Measurements from ENCODE around the gene ZBTB32. TPM values are rescaled to one million over a fixed set of nuclear protein-coding genes. Genes with fewer than 3 reads are reported as not detected.

ZBTB32 gene
- total and polyA plus RNA-seq, 2 donors, result 0.09 to 2.0 TPM

GRCh38 chr19:35729763-35730162 lies 25.4 kb downstream of the ZBTB32 start:
- no peak for DNase-seq (ENCODE audit: low read depth in 6 of 9, low spot score in 9 of 9)
- WGBS, result 99% methylated on average over 11 of the region's 11 CpGs
- no peak overlapping the region for H3K27ac ChIP-seq (ENCODE audit: low read depth in 1 of 2, low read length in 1 of 2)
- H3K36me3 ChIP-seq (ENCODE audit: control insufficient read depth in 2 of 2, insufficient read depth in 2 of 2, low read length in 1 of 2), result peaks cover 87 to 100% of the 10 kb centered on the region in 2 donors
- no peak overlapping the region for H3K4me3 ChIP-seq (ENCODE audit: low read length in 2 of 2)
- H3K9me3 ChIP-seq (ENCODE audit: control insufficient read depth in 2 of 2, insufficient read depth in 1 of 2, low read length in 1 of 2), result no peaks in the 10 kb centered on the region
- H3K27me3 ChIP-seq (ENCODE audit: control insufficient read depth in 2 of 2, insufficient read depth in 1 of 2, low read length in 1 of 2), result no peaks in the 10 kb centered on the region
- no peaks in the 10 kb centered on the region for H3K4me1 ChIP-seq (ENCODE audit: control insufficient read depth in 2 of 2, insufficient read depth in 2 of 2, low read length in 2 of 2)

- Histone ChIP-seq H3K9me3 (ENCODE audit: control insufficient read depth in 2 of 2, insufficient read depth in 1 of 2, low read length in 1 of 2) (no peaks in the 10 kb centered on the region), H3K27ac (ENCODE audit: low read depth in 1 of 2, low read length in 1 of 2) (no peak overlapping the region), H3K4me3 (ENCODE audit: low read length in 2 of 2) (no peak overlapping the region), H3K27me3 (ENCODE audit: control insufficient read depth in 2 of 2, insufficient read depth in 1 of 2, low read length in 1 of 2) (no peaks in the 10 kb centered on the region), H3K36me3 (ENCODE audit: control insufficient read depth in 2 of 2, insufficient read depth in 2 of 2, low read length in 1 of 2) (peaks cover 87 to 100% of the 10 kb centered on the region in 2 donors), H3K4me1 (ENCODE audit: control insufficient read depth in 2 of 2, insufficient read depth in 2 of 2, low read length in 2 of 2) (no peaks in the 10 kb centered on the region)
- WGBS, result 98% methylated on average over 18 of the region's 18 CpGs
- no peak for DNase-seq (ENCODE audit: low read depth in 6 of 9, low spot score in 9 of 9)
Observed at GRCh38 chr19:35730326-35730725, 26.0 kb downstream of the ZBTB32 start.

- Histone ChIP-seq H3K4me3 (ENCODE audit: low read length in 2 of 2) (no peak overlapping the region), H3K9me3 (ENCODE audit: control insufficient read depth in 2 of 2, insufficient read depth in 1 of 2, low read length in 1 of 2) (no peaks in the 10 kb centered on the region), H3K4me1 (ENCODE audit: control insufficient read depth in 2 of 2, insufficient read depth in 2 of 2, low read length in 2 of 2) (no peaks in the 10 kb centered on the region), H3K27me3 (ENCODE audit: control insufficient read depth in 2 of 2, insufficient read depth in 1 of 2, low read length in 1 of 2) (no peaks in the 10 kb centered on the region), H3K27ac (ENCODE audit: low read depth in 1 of 2, low read length in 1 of 2) (no peak overlapping the region), H3K36me3 (ENCODE audit: control insufficient read depth in 2 of 2, insufficient read depth in 2 of 2, low read length in 1 of 2) (peaks cover 79 to 96% of the 10 kb centered on the region in 2 donors)
- 94% methylated on average over 9 of the region's 9 CpGs for WGBS
- no peak for DNase-seq (ENCODE audit: low read depth in 6 of 9, low spot score in 9 of 9)
Observed at GRCh38 chr19:35731353-35731752, 27.0 kb downstream of the ZBTB32 start.

- WGBS, result 98% methylated on average over 21 of the region's 21 CpGs
- Histone ChIP-seq H3K9me3 (ENCODE audit: control insufficient read depth in 2 of 2, insufficient read depth in 1 of 2, low read length in 1 of 2) (no peaks in the 10 kb centered on the region), H3K4me1 (ENCODE audit: control insufficient read depth in 2 of 2, insufficient read depth in 2 of 2, low read length in 2 of 2) (peaks cover 0 to under 1% of the 10 kb centered on the region in 2 donors), H3K27me3 (ENCODE audit: control insufficient read depth in 2 of 2, insufficient read depth in 1 of 2, low read length in 1 of 2) (no peaks in the 10 kb centered on the region), H3K27ac (ENCODE audit: low read depth in 1 of 2, low read length in 1 of 2) (no peak overlapping the region), H3K36me3 (ENCODE audit: control insufficient read depth in 2 of 2, insufficient read depth in 2 of 2, low read length in 1 of 2) (peaks cover 80 to 96% of the 10 kb centered on the region in 2 donors), H3K4me3 (ENCODE audit: low read length in 2 of 2) (no peak overlapping the region)
- DNase-seq (ENCODE audit: low read depth in 6 of 9, low spot score in 9 of 9), result no peak
Observed at GRCh38 chr19:35731779-35732405, 27.5 kb downstream of the ZBTB32 start.

- Histone ChIP-seq H3K4me3 (ENCODE audit: low read length in 2 of 2) (no peak overlapping the region), H3K9me3 (ENCODE audit: control insufficient read depth in 2 of 2, insufficient read depth in 1 of 2, low read length in 1 of 2) (no peaks in the 10 kb centered on the region), H3K4me1 (ENCODE audit: control insufficient read depth in 2 of 2, insufficient read depth in 2 of 2, low read length in 2 of 2) (peaks cover 0 to 5% of the 10 kb centered on the region in 2 donors), H3K27me3 (ENCODE audit: control insufficient read depth in 2 of 2, insufficient read depth in 1 of 2, low read length in 1 of 2) (no peaks in the 10 kb centered on the region), H3K36me3 (ENCODE audit: control insufficient read depth in 2 of 2, insufficient read depth in 2 of 2, low read length in 1 of 2) (peaks cover 79 to 91% of the 10 kb centered on the region in 2 donors), H3K27ac (ENCODE audit: low read depth in 1 of 2, low read length in 1 of 2) (no peak overlapping the region)
- no peak for DNase-seq (ENCODE audit: low read depth in 6 of 9, low spot score in 9 of 9)
- 98% methylated on average over 25 of the region's 25 CpGs for WGBS
Observed at GRCh38 chr19:35732540-35733179, 28.3 kb downstream of the ZBTB32 start.

- H3K4me3 ChIP-seq (ENCODE audit: low read length in 2 of 2), result no peak overlapping the region
- H3K9me3 ChIP-seq (ENCODE audit: control insufficient read depth in 2 of 2, insufficient read depth in 1 of 2, low read length in 1 of 2), result no peaks in the 10 kb centered on the region
- peaks cover 81 to 91% of the 10 kb centered on the region in 2 donors for H3K36me3 ChIP-seq (ENCODE audit: control insufficient read depth in 2 of 2, insufficient read depth in 2 of 2, low read length in 1 of 2)
- 98% methylated on average over 35 of the region's 35 CpGs for WGBS
- no peak for DNase-seq (ENCODE audit: low read depth in 6 of 9, low spot score in 9 of 9)
- peaks cover 0 to 5% of the 10 kb centered on the region in 2 donors for H3K4me1 ChIP-seq (ENCODE audit: control insufficient read depth in 2 of 2, insufficient read depth in 2 of 2, low read length in 2 of 2)
- H3K27ac ChIP-seq (ENCODE audit: low read depth in 1 of 2, low read length in 1 of 2), result no peak overlapping the region
- H3K27me3 ChIP-seq (ENCODE audit: control insufficient read depth in 2 of 2, insufficient read depth in 1 of 2, low read length in 1 of 2), result no peaks in the 10 kb centered on the region
Observed at GRCh38 chr19:35733180-35734125, 29.1 kb downstream of the ZBTB32 start.

- H3K9me3 ChIP-seq (ENCODE audit: control insufficient read depth in 2 of 2, insufficient read depth in 1 of 2, low read length in 1 of 2), result no peaks in the 10 kb centered on the region
- no peak overlapping the region for H3K27ac ChIP-seq (ENCODE audit: low read depth in 1 of 2, low read length in 1 of 2)
- H3K27me3 ChIP-seq (ENCODE audit: control insufficient read depth in 2 of 2, insufficient read depth in 1 of 2, low read length in 1 of 2), result no peaks in the 10 kb centered on the region
- H3K4me3 ChIP-seq (ENCODE audit: low read length in 2 of 2), result no peak overlapping the region
- H3K36me3 ChIP-seq (ENCODE audit: control insufficient read depth in 2 of 2, insufficient read depth in 2 of 2, low read length in 1 of 2), result peaks cover 81 to 89% of the 10 kb centered on the region in 2 donors
- no peak for DNase-seq (ENCODE audit: low read depth in 6 of 9, low spot score in 9 of 9)
- peaks cover 0 to 5% of the 10 kb centered on the region in 2 donors for H3K4me1 ChIP-seq (ENCODE audit: control insufficient read depth in 2 of 2, insufficient read depth in 2 of 2, low read length in 2 of 2)
- WGBS, result 98% methylated on average over 8 of the region's 8 CpGs
Observed at GRCh38 chr19:35734273-35734672, 29.9 kb downstream of the ZBTB32 start.

GRCh38 chr19:35734889-35735288 lies 30.5 kb downstream of the ZBTB32 start:
- WGBS, result 94% methylated on average over 5 of the region's 5 CpGs
- Histone ChIP-seq H3K36me3 (ENCODE audit: control insufficient read depth in 2 of 2, insufficient read depth in 2 of 2, low read length in 1 of 2) (peaks cover 77 to 83% of the 10 kb centered on the region in 2 donors), H3K27me3 (ENCODE audit: control insufficient read depth in 2 of 2, insufficient read depth in 1 of 2, low read length in 1 of 2) (no peaks in the 10 kb centered on the region), H3K4me3 (ENCODE audit: low read length in 2 of 2) (no peak overlapping the region), H3K27ac (ENCODE audit: low read depth in 1 of 2, low read length in 1 of 2) (no peak overlapping the region), H3K9me3 (ENCODE audit: control insufficient read depth in 2 of 2, insufficient read depth in 1 of 2, low read length in 1 of 2) (no peaks in the 10 kb centered on the region), H3K4me1 (ENCODE audit: control insufficient read depth in 2 of 2, insufficient read depth in 2 of 2, low read length in 2 of 2) (peaks cover 1 to 9% of the 10 kb centered on the region in 2 donors)
- no peak for DNase-seq (ENCODE audit: low read depth in 6 of 9, low spot score in 9 of 9)
